Stimulated activated CD8-positive, alpha-beta memory T cell treated with anti-CD3 and anti-CD28 coated beads, Interleukin-15, amount 100 ng/mL, for 1 hour (primary cell): ENCODE measurements around the gene SART1.

Experiments
- DNase-seq: peaks from one replicate; pipeline ENCODE4 v3.0.0-alpha.2; 2020; ENCODE audit warnings: low read depth

SART1 gene

GRCh38 chr11:65961267-65962140 is at the start of gene SART1:
Gene SART1, plus strand, starts transcription at chr11:65961734. Its CDS starts 47 bp downstream, at chr11:65961781.
- peak; percentile 86 for DNase-seq

GRCh38 chr11:65912845-65913244 is 48.7 kb upstream of the SART1 start:
- DNase-seq: no peak

- DNase-seq: no peak
Measured at GRCh38 chr11:65915101-65915820, 46.3 kb upstream of the SART1 start.

- no peak for DNase-seq
Measured at GRCh38 chr11:65915821-65916251, 45.7 kb upstream of the SART1 start.

GRCh38 chr11:65916391-65916790 is 45.1 kb upstream of the SART1 start:
- no peak for DNase-seq

- DNase-seq: no peak
Measured at GRCh38 chr11:65917077-65917433, 44.5 kb upstream of the SART1 start.

- DNase-seq: no peak
Measured at GRCh38 chr11:65917434-65918210, 43.9 kb upstream of the SART1 start.

GRCh38 chr11:65918211-65919140 is 43.1 kb upstream of the SART1 start, which contains the start of gene C11orf68:
Gene C11orf68, minus strand, starts transcription at chr11:65919062. Its CDS starts 31 bp downstream, at chr11:65919031.
- DNase-seq: no peak

- DNase-seq: peak; percentile 97
Measured at GRCh38 chr11:65919141-65919572, 42.4 kb upstream of the SART1 start, which contains the start of gene DRAP1. Gene DRAP1, plus strand, starts transcription at chr11:65919426. Its CDS starts 76 bp downstream, at chr11:65919502.

GRCh38 chr11:65919573-65920371 is 41.8 kb upstream of the SART1 start:
- DNase-seq: no peak

- DNase-seq: no peak
Measured at GRCh38 chr11:65920372-65920802, 41.1 kb upstream of the SART1 start.

- DNase-seq: no peak
Measured at GRCh38 chr11:65921033-65921555, 40.4 kb upstream of the SART1 start.

GRCh38 chr11:65921876-65922275 is 39.7 kb upstream of the SART1 start:
- DNase-seq: no peak

GRCh38 chr11:65922565-65922964 is 39.0 kb upstream of the SART1 start:
- no peak for DNase-seq

- no peak for DNase-seq
Measured at GRCh38 chr11:65925397-65925796, 36.1 kb upstream of the SART1 start.

GRCh38 chr11:65927904-65928397 is 33.6 kb upstream of the SART1 start:
- peak; percentile 61 for DNase-seq

- no peak for DNase-seq
Measured at GRCh38 chr11:65928667-65929066, 32.9 kb upstream of the SART1 start.

- DNase-seq: no peak
Measured at GRCh38 chr11:65931773-65932557, 29.6 kb upstream of the SART1 start.

- no peak for DNase-seq
Measured at GRCh38 chr11:65932558-65932919, 29.0 kb upstream of the SART1 start.
